Activated CD4-positive, alpha-beta T cell treated with anti-CD3 and anti-CD28 coated beads, Interleukin-2, amount 50 U/mL, for 24 hours (primary cell): ENCODE data around the gene CREBBP.

Experiments used
- DNase-seq, 2 donors: peaks; one replicate each; pipeline ENCODE4 v3.0.0-alpha.2; 2020; ENCODE audit warnings: low read depth in 1 of 2, low spot score in 1 of 2

CREBBP gene

DNA sequence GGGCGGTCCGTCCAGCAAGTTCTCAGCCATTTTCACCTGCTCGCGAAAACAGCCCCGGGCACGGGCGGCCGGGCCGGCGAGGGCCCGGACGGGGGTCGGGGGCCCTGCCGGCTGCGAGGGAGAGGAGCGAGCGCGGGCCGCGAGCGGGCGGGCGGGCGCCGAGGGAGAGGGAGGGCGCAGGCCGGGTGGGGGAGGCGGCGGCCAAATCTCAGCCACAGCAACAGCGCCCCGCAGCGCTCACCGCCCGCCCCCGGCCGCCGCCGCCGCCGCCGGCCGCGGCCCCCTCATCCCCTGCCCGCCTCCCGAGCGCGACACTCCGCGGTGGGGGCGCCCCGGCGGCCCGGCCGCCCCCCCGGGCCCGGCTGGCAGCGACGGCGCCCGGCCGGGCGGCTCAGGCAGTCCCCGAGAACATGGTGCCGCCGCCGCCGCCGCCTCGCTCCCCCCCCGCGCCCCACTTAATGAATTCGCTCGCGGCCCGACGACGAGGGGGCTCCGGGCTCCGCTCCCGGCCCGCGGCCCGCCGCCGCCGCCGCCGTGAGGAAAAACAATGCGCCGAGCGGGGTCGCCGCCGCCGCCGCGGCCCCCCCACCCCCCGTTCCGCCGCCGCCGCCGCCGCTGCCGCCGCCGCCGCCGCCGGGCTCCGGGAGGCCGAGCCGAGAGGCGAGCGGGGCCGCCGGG, 487 bp downstream of the CREBBP start:
- peak in 1 of 2 donors; percentile 33 for DNase-seq

DNA sequence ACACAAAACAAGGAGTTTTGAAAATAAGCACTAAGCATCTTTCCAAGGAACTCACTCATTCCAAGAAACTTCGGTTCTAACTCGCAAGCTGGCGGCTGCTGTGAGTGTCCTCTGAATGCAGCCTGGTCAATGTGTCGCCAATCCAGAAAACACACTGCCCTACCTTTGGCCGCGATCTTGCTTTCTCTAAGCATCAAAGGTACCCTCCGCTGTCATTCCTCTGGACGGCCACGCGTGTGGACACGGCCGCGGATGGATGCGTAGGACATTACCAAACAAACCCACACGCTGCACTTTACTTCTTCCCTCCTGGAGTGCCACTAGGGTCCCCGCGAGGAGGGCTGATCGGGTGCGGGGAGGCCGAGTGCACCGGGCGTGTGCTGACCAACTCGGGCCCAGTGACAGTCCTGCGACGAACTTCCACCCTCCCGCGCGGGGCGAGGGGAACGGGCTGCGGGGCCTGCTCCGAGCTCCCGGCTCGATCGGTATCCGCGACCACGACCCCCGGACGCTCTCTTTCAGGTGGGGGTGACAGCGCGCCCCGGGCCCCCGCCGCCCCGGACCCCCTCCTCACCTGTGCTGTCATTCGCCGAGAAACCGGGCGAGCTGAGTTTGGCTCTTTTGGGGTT, 1.1 kb downstream of the CREBBP start:
- no peak for DNase-seq

DNA sequence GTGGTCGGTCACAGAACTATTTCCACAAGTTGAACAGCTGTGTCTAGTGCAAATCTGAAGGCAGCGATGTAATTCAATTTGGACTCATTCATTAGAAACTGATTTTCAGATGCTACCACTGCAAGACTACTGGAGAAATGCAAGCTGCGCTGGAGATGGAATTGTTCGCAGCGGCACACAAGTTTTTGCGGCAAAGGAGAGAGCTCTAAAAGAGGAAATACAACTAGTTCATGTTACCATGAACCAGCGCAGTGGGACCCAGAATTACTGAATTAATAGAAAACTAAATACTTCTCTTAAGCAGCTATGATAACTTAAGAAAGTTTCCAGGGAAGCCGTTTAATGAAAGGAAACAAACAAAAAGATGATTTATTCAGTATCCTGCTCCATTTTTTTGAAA, 1.9 kb downstream of the CREBBP start:
- no peak for DNase-seq

DNA sequence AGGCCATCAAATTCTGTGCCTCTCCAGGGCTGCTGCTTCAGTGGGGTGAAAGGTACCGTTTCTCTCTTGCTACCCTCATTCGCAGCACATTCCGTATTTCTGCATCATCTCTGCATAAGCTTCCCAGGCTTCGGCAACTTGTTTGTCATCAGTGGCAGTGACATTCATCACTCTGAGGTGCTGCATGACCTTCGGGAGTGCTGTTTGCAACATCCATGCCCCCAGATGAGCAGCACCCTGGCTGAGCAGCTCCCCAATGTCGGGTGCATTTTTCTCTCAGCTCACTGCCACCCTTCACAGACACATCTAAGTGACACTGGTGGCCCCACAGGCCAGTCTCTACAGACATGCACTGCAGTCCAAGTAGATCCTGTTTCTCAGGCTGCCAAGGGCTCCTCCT, 3.8 kb downstream of the CREBBP start:
- DNase-seq = no peak

- DNase-seq = no peak
Measured at GRCh38 chr16:3876160-3876559, 4.4 kb downstream of the CREBBP start.

GRCh38 chr16:3874794-3875692, 5.5 kb downstream of the CREBBP start:
- no peak for DNase-seq

- no peak for DNase-seq
Measured at GRCh38 chr16:3874242-3874641, 6.3 kb downstream of the CREBBP start.

GRCh38 chr16:3873482-3874173, 6.9 kb downstream of the CREBBP start:
- no peak for DNase-seq

- DNase-seq = no peak
Measured at GRCh38 chr16:3872216-3872895, 8.2 kb downstream of the CREBBP start.

DNA sequence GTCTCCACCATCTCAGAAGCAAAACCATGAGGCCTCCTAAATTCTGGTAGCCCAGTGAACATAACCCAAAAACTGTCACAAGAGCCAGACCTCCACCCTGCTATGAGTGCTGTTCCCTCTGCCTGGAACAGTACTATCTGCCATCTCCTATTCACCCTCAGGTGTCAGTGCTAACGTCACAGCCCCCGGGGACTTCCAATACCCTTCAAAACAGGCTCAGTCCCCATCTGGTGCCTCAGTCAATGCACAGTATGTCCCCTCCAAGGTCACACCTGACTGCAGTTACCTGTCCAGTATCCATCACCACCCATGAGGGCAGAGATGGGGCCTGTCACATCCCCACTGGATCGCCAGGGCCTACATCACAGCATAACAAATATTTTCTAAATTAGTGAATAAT, 11.5 kb downstream of the CREBBP start:
- DNase-seq = no peak

GRCh38 chr16:3868556-3868955, 12.0 kb downstream of the CREBBP start:
- DNase-seq = no peak

- DNase-seq = no peak
Measured at GRCh38 chr16:3866703-3867431, 13.6 kb downstream of the CREBBP start.

DNA sequence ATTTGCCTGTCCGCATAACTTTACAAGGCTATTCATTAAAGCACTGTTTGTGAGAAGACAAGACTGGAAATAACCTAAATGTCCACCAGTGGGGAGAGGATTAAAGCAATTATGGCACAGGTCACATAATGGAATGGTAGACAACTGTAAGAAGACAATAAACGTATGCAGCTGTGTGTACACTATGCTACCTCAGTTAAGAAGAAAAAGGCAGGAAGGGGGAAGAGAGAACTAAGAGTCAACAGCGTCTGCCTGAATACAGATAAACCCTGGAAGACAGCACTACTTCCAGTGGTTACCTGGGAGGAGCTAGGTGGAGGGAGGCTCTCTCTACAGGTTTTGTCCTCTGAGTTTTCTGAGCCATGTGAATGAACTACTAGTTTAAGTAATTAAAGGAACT, 15.3 kb downstream of the CREBBP start:
- no peak for DNase-seq

DNA sequence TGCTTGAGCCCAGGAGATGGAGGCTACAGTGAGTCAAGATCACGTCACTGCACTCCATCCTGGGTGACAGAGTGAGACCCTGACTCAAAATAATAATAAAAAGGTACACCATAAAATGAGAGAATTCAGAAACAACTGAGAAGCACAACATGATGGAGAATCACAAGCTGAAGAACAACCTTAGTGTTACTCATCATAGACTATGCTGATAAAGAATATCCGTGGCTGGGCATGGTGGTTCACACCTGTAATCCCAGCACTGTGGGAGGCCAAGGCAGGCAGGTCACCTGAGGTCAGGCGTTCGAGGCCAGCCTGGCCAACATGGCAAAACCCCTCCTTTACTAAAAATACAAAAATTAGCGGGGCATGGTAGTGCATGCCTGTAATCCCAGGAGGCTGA, 16.0 kb downstream of the CREBBP start:
- DNase-seq = no peak

- DNase-seq = no peak
Measured at GRCh38 chr16:3863587-3863986, 16.9 kb downstream of the CREBBP start.

- DNase-seq = no peak
Measured at GRCh38 chr16:3861808-3862451, 18.6 kb downstream of the CREBBP start.

- DNase-seq = no peak
Measured at GRCh38 chr16:3859889-3860288, 20.6 kb downstream of the CREBBP start.

DNA sequence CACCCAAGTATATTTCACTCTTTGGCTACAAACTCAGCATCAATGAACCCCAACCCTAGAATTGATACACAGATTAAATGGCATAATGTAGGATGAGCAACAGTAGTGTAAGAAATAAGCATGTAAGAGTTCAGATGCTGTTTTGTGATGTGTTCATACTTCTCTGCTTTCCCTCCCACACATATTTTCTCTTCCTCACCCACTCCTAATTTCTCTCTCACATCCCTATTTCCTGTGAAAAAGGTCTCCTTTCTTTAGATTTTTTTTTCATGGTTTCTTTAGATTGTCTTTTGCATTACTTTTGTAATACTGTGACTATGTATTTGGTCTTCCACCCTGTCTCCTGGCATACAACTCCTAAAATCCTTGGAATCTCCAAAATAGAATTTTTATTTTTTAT, 21.7 kb downstream of the CREBBP start:
- no peak for DNase-seq

GRCh38 chr16:3857189-3858043, 23.1 kb downstream of the CREBBP start:
- no peak for DNase-seq
